HG03060 (cell line): ENCODE measurements around the gene KEL.

Source experiments
- ATAC-seq: cut with Tn5 transposase; IDR thresholded peaks from one replicate; pipeline ENCODE4 v1.9.1; 2021; ENCODE audit warnings: low read depth, moderate number of reproducible peaks; ENCODE audit not compliant: unreplicated experiment

Gene KEL

DNA sequence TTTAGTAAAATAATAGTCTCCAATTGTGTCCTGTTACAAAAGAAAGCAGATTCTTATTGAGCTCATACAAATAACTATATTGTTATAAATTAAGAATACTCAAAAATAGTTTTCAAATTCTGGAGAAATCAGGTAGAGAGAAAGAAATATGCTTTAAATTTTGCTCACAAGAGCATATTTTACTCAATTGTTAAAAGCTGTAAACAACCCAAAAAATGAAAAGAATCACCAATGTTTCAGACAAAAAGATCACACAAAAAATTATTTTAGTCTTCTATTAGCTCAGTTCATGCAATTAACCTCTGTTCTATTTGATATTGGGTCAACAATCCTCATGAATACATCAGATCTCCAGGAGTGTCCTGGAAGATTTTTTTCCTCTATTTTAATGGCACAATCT is 58.0 kb downstream of the KEL start:
- ATAC-seq, result no peak

DNA sequence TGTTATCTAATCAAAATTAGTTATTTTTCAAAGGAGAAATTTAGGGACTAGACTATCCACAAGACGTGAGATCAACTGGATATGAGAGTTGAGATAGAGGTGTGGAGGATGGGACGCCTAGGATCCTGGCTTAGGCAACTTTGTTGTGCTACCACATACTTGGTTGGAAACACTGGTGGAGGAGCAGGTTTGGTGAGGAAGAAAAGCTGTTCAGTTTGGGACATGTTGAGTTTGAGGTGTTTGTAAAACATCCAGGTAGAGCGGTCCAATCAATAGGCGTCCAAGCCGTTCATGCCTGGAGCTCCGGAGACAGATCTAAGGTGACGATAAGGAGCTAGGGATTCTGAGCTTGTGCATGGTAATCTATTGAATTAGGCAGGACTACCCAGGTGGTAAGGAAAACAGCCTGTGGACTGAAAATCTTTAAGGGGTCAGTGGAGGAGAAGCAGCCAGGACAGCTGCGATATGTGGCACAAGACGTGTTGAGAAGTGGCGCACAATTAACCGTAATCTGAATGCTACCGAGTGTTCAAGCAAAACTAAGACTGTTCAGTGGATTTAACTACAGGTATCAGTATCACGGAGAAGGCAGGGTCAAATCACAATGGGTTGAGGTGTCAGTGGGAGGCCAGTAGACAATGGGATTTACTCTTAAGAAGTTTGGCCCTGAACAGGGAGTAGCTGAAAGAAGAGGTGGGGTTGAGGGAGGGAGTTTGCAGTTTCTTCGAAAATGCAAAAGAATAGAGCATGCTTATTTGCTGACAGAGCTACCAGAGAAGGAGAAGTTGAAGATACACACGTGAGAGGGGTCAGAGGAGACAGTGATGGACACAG is 60.5 kb downstream of the KEL start:
- no peak for ATAC-seq

DNA sequence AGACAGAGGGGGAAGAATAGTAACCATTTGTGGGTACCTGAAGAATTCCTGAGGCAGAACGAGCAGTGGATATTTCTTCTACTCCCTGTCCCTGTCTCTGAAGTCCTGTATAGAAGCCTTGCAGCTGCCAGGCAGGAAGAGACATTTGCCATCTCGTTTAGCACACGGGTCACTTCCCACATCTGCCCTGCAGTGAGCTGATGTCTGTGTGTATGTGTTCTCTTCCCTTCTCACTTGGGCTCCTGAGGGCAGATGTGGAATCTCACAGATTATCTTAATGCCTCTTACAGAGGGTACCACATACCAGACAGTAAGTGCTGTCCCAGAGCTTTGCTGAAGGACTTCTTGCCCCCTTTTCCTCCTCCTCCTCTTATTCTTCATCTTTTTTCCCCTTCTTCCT is 62.5 kb downstream of the KEL start:
- ATAC-seq, result no peak

DNA sequence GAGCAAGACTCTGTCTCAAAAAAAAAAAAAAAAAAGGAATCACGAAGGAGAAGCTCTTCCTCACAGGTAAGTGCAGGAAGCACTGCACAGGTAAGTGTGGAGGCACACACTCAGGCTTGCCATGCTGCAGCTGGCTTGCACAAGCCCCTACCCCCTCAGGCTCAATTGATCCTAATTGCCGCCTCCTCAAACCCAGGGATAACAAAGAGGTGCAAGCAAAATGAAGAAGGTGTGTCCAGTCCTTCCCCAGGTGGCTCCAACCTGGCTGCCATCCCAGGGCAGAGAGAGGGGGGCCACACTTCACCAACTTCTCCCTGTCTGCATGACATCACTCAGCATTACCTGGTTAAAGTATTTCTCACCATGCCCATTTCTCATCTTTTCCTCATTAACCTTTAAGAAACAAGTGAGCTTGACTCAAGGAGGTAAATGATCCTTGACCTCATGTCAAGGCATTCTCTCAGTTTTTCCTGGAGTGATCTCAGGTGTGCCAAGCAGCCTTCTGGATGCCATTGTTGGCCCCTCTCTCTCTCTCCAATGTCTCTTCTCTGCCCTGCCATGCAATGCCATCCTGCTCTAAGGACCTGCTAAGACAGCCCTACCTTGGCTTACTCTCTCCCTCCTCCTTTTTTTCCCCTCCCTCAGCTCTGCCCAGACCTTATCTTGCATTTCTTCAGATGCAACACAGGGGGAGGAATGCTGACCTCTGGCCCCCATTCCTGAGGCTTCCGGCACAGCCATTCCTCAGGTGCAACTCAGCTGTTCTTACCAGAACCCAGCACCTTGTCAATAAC is 63.6 kb downstream of the KEL start:
- ATAC-seq, result no peak

DNA sequence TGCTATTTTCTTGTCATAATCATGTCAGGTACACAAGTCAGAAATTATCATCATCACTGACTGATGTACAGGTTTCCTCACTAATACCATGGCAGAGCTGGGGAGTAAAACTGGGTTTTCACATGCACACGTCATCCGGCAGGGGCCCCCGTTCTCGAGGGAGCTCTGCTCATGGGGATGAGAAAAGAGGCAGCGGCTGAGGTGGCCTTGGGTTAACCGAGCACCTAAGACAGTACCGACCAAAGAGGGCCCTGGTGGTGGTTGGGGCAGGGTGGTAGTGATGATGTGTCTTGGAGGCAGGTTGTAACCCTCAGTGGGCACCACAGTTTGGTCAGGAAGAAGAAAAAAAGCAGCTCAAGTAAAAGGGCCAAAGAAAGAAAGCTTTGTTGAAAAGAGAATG is 64.5 kb downstream of the KEL start:
- no peak for ATAC-seq

DNA sequence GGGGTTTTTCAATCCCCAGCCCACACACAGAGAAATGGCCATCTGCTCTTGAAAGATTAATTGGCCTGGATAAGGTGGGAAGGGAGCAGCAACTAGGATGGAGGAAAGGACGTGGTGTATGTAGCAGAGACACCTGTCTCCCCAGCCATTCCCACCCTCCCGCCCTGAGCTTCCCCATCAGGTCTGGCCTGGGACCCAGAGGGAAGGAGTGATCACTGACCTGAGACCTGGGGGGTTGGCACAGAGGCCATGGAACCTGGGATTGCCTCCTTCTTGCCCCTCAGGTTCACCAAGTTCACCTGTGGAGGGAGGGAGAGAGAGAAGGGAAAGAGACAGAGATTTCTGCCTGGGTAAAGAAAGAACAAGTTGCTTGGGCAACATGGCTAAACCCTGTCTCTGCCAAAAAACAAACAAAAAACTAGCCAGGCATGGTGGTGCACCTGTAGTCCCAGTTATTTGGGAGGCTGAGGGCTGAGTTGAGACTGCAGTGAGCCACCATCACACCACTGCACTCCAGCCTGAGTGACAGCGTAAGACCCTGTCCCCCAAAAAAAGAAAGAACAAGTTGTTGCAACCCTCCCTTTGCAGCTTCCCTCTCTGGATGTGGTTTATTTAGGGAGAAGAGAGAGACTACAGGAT is 65.3 kb downstream of the KEL start:
- no peak for ATAC-seq

DNA sequence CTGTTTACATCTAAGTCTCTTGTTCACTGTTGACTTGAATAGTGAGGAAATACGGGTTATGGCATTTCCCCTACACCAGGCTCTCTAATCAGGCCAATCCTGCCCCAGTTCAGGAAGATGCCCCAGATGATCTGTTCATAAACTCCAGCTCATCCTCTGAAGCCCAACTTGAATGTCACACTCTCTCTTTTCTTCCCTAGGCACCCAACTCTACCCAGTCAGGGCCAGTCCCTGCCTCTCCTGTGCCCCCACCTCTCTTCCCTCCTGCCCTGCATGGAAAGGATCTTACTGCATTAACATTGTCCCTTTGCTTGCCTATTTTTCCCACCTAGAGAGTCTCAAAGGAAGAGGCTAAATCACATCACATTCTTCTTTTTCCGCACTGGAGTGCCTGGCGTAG is 66.0 kb downstream of the KEL start:
- ATAC-seq, result no peak

DNA sequence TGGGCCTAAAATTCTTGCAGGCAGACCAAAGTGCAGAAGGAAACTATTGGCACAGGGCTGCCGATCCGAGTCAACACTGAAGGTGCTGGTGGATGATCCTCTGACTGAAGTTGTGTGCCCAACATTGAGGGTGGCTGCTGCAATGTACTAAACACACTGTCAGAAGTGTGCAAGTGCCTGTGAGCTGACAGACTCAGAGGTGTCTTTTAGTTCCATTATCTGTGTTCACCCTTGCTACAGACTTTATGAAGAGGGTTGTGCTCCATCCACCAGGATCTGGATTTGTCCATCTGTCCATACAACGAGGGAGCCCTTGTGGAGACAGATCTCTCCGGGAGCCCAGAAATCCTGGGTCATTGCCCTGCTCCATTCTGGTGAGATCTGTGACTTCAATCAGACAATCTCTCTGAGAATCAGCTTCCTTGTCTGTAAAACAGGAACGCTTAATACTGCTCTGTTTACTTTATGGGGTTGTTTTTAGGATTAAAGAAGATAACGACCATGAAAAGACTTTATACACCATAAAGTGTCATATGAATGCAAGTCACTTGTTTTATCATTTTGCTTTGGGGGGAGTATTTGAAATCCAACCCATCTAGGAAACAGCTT is 67.1 kb downstream of the KEL start:
- no peak for ATAC-seq

DNA sequence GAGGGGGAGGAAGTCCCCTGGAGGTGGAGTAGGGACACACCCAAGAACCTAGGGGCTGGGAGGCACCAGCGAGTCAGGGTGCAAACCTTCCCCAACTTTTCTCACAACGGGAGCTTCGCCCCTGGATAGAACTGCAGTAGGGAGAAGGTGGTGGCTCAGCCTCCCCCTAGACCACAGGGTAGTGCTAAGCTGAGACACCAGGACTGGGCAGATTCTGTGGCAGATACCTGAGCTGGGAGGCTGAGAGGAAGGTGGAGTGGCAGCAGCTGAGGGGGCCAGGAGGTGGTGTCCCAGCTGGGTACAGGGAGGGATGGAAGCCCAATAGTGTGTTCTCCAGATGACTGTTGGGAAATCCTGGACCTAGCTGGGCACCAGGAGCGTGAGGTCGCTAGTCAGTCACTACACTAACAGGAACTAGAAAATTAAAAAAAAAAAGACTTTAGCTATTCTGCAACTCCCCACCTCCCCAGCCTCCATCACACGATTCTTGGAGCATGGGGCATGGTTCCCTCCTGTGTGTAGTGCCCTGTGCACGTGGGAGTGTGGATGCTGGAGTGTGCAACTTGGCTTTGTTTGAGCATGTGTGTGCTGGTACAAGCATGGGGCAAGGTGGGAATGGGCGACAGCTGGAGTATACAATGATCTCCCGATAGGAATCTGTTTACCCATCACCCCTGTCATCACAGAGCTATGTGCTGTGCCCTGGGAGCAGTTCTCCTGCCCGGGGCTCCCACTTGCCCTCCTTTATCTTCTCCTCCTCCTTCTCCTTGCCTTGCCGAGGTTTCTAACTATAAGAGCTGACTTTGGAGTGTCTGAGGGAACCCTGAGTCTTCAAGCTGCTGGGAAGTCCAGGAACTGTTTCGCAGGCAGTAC is 67.8 kb downstream of the KEL start:
- ATAC-seq, result no peak

DNA sequence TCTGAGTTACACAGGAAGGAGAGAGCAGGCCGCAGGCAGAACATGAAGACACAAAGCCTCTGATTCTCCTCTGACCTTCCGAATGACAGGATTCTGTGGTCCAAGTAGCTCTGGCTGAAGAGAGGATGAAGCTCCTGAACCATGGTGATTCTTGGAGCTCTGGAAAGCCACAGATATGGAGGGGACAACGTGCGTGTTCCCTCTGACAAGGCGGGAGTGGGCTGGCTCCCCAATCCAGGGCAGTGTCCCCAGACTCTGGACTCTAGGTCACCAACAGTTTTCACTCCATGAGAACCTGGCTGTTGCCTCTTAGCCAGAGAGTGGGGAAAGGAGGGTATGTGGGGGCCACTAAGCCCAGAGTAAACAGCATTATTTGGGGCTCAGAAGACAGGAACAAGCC is 69.2 kb downstream of the KEL start:
- ATAC-seq, result no peak

DNA sequence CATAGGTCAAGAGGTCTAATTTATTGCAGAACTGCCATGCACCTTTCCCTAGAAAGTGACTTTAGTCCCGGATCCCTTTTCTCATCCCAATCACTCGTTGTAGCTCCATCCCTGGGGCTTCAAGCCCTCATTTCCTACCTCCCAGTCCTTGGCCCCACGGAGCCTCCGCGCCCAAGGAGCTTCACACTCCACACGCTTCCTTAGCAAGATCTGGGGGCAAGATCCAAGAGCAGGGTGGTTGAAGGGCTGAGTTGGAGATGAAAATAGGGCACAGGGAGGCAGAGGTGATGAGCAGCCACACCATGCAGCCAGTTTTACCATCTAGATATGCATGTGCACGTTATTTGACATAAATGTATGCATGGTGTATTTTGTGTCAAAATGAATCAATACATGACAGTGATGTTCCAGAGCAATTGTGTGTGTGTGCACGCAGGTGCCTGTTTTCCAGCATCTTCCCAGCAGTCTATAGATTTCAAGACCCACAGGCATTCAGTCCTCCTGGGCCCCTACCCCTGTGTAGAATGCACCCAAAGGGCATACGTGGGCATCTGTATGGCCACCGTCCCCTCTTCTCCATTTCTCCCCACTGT is 70.6 kb downstream of the KEL start:
- ATAC-seq, result no peak
